NOMO-1 (cell line): ENCODE measurements around the gene CAPZA1.

Source experiments
- DNase-seq, 2 experiments: peaks; one replicate each; lab custom pipeline; 2025; ENCODE audit not compliant: unreplicated experiment in 2 of 2; lab: John Stamatoyannopoulos, UW

The CAPZA1 gene

GRCh38 chr1:112698366-112699310, 79.0 kb downstream of the CAPZA1 start:
- no peak for DNase-seq

DNA sequence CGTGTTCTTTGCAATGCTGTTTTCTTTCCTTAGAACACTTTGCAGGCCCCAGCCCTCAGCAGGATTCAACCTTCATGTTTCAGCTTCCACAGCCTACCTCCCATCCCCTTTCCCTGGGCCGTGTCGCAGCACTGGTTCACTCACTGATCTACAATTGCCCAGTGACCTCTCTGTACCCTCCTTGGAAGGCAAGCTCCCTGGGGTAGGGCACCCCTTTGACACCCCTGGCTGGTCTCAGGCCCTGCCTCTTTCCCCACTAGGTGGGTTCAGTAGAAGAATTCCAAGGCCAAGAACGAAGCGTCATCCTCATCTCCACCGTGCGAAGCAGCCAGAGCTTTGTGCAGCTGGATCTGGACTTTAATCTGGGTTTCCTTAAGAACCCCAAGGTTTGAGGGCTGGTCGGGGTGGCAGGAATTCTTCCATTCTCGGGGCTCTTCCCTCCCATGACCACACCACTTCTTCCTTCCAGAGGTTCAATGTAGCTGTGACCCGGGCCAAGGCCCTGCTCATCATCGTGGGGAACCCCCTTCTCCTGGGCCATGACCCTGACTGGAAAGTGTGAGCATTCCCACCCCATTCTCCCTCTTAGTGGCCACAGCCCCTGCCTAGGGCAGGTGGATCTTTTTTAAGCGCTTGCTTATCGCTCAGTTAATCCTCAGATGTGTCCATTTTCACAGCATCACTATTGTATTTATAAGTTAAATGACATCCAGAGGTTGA, 80.0 kb downstream of the CAPZA1 start:
- no peak for DNase-seq

GRCh38 chr1:112700290-112701226, 80.9 kb downstream of the CAPZA1 start:
- DNase-seq = peak; percentile 67 to 74

- DNase-seq = no peak
These were observed 81.8 kb downstream of the CAPZA1 start for GRCh38 chr1:112701227-112702066.

DNA sequence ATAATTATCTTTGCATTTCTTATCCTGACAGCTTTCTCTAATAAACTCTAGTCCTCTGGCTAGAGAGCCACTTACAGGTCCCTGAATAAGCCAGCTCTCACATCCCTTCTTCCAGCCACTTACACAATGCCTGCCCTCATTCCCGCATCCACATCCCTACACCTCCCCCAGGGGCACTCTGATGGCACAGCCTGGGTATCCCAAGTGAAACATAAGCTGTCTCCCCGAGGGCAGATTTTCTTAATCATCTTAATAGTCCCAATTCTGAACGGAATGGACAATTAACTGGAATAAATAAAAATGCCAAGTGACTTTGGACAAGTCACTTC, 82.4 kb downstream of the CAPZA1 start:
- DNase-seq = no peak

- DNase-seq = no peak
These were observed 83.0 kb downstream of the CAPZA1 start for GRCh38 chr1:112702420-112703261.

GRCh38 chr1:112703706-112704105, 84.1 kb downstream of the CAPZA1 start:
- DNase-seq = no peak

DNA sequence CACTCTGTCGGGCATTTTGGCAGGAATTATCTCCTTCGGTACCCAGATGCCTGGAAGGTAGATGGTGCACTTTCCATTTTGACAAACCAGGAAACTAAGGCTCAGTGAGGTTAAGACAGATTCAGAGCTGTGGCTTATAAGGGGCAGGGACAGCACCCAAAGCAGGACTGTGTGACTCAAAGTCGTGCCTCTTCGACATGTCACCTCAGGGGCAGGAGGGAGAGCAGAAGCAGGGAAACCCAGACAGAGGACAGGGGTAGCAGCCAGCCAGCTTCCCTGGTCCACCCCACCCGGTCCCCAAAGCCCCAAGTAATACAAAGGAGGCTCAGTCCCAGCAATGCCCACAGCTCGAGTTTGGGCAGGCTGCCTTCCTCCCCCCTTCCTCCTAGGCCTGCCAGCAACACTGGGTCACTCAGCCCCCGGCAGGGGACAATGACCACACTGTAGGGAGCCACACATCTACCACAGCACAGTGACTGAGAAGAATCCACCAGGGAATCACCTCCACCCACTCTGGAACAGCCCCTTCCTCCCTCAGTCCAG, 84.8 kb downstream of the CAPZA1 start:
- DNase-seq = no peak

DNA sequence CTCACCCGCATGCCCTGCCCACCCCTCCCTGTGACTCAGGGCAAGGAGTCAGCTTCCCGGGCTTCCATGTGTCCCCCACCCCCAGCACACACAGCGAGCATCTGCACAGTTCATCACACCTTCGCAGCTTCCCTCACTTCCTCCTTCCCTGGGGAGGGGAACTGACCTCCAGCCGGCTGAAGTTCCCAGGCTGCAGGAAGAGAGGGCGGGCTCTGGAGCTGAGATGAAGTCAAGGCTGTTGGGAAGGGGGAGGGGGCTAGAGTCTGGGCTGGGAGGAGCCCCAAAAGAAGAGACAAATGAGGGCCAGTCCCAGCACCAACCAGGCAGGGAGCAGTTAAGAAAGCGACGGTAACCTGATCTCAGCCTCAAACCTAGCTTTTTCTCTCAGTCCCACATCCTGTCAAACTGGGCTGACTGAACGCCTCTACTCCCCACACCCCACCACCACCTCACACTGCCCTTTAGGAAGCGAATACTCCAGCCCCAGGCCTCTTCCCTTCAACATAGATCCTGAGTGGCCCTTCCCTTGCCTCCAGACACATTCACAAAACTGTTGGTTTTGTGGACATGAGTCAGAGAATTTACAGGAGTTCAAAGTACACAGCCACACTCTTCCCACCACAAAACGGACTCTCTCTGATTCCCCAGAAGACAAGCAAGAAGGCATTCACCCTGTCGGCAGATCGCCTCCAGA, 85.4 kb downstream of the CAPZA1 start:
- peak; percentile 55 to 63 for DNase-seq

- DNase-seq = peak; percentile 31 to 49
These were observed 87.0 kb downstream of the CAPZA1 start, which contains the start of gene RHOC for GRCh38 chr1:112706505-112707220. RHOC (minus strand) TSS chr1:112707127; CDS start chr1:112703799, 3,328 bp downstream.

- DNase-seq = peak; percentile 49 to 60
These were observed 87.8 kb downstream of the CAPZA1 start for GRCh38 chr1:112707221-112708001.

DNA sequence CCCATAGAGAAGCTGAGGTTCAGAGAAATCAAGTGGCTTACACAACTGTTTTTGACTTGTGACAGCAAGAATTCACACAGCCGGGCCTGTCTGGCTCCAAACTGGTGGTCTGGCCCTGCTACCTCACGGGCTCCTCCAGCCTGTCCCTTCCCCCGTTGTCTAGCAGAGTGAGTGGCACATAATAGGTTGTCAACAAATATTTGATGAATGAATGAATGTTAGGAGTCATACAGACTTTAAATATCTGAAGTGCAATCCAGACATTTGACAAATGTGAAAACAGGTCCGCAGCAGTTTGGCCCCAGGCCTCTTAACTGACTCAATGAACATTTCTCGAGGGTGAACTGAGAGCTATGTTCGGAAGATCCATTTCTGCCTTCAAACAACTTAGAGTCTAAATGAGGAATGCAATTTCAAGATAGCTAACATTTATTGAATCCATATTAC, 88.4 kb downstream of the CAPZA1 start:
- no peak for DNase-seq

DNA sequence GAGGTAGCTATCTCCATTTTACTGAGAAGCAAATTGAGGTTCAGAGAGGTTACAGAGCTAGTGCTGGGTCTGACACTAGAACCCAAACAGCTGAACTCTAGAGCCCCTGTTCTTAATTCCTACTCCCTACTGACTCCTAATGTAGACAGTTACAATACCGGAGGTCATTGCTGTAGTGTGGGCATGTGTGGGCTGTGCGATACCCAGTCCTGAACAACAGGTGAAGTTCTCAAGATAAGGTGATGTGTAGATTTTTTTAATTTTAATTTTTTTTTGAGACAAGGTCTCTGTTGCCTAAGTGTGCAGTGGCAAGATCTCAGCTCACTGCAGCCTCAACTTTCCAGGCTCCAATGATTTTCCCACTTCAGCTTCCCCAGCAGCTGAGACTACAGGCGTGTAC, 88.9 kb downstream of the CAPZA1 start:
- DNase-seq = no peak

GRCh38 chr1:112710159-112710558, 90.5 kb downstream of the CAPZA1 start:
- no peak for DNase-seq

DNA sequence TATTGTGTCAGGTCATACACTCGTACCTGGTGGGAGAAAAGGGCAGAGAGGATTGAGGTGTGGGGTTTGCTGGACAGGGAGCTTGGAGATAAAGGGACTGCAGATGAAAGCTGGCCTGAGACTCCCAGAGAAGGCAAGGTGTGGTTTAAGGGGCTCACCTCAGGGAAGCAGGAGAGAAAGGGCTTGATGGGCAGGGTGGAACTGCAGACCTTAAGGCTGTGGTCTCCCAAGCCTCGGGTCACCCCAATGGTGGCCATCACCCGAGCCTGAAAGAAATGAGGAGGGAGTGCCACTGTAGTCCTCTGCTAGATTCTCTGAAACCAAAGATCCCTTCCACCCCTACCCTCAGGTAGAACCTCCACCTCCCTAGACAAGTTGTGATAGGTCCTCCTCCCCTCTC, 91.0 kb downstream of the CAPZA1 start:
- DNase-seq = no peak

DNA sequence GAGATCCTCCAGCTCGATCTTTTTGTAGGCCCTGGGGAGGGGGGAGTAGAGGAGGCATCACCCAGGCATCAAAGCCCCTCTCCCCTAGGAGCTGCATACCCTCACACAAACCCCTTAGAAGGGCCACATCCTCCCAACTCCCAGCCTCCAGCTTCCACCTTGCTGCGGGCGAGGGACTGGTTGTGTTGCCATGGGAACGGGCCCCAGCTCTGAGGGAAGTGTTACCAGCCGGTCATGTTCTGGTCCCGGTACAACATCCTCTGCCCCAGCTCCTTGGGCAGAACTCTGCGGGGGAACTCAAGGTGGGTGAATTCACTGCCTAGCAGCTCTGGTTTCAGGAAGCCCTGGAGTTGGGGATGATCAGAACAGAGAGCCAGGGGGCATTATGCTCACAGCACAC, 91.4 kb downstream of the CAPZA1 start:
- DNase-seq = no peak

GRCh38 chr1:112711670-112712069, 92.0 kb downstream of the CAPZA1 start:
- no peak for DNase-seq
